Measurements from ENCODE around the gene CPNE9. TPM values are rescaled to one million over a fixed set of nuclear protein-coding genes. Genes with fewer than 3 reads are reported as not detected.

Gene CPNE9
- total RNA-seq, 1 donor from 2014 or later, result not detected

DNA sequence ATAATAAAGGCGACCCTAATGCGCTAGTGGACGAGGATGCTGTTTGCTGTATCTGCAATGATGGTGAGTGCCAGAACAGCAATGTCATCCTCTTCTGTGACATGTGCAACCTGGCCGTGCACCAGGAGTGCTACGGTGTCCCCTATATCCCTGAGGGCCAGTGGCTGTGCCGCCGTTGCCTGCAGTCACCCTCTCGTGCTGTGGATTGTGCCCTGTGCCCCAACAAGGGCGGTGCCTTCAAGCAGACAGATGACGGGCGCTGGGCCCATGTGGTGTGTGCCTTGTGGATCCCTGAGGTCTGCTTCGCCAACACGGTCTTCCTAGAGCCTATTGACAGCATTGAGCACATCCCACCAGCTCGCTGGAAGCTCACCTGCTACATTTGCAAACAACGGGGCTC lies 35.5 kb downstream of the CPNE9 start:
- Mint-ChIP-seq H3K27me3 (ENCODE audit: low read depth) (no peaks in the 10 kb centered on the region), H3K36me3 (ENCODE audit: low read depth) (peaks cover 42% of the 10 kb centered on the region), H3K27ac (ENCODE audit: unreplicated experiment) (no peak overlapping the region), H3K4me1 (ENCODE audit: low read depth) (no peaks in the 10 kb centered on the region), H3K9me3 (ENCODE audit: low read depth) (no peaks in the 10 kb centered on the region), H3K4me3 (ENCODE audit: unreplicated experiment) (no peak overlapping the region)
- TF ChIP-seq, protein P1, sequence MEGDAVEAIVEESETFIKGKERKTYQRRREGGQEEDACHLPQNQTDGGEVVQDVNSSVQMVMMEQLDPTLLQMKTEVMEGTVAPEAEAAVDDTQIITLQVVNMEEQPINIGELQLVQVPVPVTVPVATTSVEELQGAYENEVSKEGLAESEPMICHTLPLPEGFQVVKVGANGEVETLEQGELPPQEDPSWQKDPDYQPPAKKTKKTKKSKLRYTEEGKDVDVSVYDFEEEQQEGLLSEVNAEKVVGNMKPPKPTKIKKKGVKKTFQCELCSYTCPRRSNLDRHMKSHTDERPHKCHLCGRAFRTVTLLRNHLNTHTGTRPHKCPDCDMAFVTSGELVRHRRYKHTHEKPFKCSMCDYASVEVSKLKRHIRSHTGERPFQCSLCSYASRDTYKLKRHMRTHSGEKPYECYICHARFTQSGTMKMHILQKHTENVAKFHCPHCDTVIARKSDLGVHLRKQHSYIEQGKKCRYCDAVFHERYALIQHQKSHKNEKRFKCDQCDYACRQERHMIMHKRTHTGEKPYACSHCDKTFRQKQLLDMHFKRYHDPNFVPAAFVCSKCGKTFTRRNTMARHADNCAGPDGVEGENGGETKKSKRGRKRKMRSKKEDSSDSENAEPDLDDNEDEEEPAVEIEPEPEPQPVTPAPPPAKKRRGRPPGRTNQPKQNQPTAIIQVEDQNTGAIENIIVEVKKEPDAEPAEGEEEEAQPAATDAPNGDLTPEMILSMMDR (IDR thresholded peaks at IDR 0.05), result no peak
- DNase-seq (ENCODE audit: low spot score), result no peak

GRCh38 chr3:9742560-9742959 lies 38.9 kb downstream of the CPNE9 start:
- no peak overlapping the region for H3K27ac Mint-ChIP-seq (ENCODE audit: unreplicated experiment)
- TF ChIP-seq, protein P1 (IDR thresholded peaks at IDR 0.05), result no peak
- H3K4me1 Mint-ChIP-seq (ENCODE audit: low read depth), result peaks cover 12% of the 10 kb centered on the region
- H3K27me3 Mint-ChIP-seq (ENCODE audit: low read depth), result no peaks in the 10 kb centered on the region
- no peak for DNase-seq (ENCODE audit: low spot score)
- H3K36me3 Mint-ChIP-seq (ENCODE audit: low read depth), result peaks cover 45% of the 10 kb centered on the region
- no peak overlapping the region for H3K4me3 Mint-ChIP-seq (ENCODE audit: unreplicated experiment)
- no peaks in the 10 kb centered on the region for H3K9me3 Mint-ChIP-seq (ENCODE audit: low read depth)

DNA sequence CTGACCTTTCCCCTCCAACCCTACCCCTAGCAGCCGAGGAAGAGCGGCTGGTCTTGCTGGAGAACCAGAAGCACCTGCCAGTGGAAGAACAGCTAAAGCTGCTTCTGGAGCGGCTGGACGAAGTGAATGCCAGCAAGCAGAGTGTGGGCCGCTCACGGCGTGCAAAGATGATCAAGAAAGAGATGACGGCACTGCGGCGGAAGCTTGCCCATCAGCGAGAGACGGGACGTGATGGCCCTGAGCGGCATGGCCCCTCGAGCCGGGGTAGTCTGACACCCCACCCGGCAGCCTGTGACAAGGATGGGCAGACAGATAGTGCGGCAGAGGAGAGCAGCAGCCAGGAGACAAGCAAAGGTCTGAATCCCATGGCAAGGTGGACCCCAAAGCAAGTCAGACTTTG lies 39.9 kb downstream of the CPNE9 start:
- no peaks in the 10 kb centered on the region for H3K9me3 Mint-ChIP-seq (ENCODE audit: low read depth)
- DNase-seq (ENCODE audit: low spot score), result no peak
- H3K4me1 Mint-ChIP-seq (ENCODE audit: low read depth), result peaks cover 13% of the 10 kb centered on the region
- no peak overlapping the region for H3K27ac Mint-ChIP-seq (ENCODE audit: unreplicated experiment)
- H3K27me3 Mint-ChIP-seq (ENCODE audit: low read depth), result no peaks in the 10 kb centered on the region
- H3K36me3 Mint-ChIP-seq (ENCODE audit: low read depth), result peaks cover 45% of the 10 kb centered on the region
- no peak overlapping the region for H3K4me3 Mint-ChIP-seq (ENCODE audit: unreplicated experiment)
- TF ChIP-seq, protein P1 (IDR thresholded peaks at IDR 0.05), result no peak

DNA sequence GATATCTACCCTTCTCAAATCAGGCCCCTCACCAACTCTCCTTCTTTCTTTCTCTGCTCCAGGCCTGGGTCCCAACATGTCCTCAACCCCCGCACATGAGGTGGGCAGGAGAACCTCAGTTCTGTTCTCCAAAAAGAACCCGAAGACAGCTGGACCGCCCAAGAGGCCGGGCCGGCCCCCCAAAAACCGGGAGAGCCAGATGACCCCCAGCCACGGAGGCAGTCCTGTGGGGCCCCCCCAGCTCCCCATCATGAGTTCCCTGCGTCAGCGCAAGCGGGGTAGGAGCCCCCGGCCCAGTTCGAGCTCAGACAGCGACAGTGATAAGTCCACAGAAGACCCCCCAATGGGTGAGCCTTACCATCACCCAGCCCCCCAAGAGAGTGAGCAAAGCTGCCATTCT lies 40.5 kb downstream of the CPNE9 start:
- DNase-seq (ENCODE audit: low spot score), result no peak
- no peaks in the 10 kb centered on the region for H3K9me3 Mint-ChIP-seq (ENCODE audit: low read depth)
- peaks cover 43% of the 10 kb centered on the region for H3K36me3 Mint-ChIP-seq (ENCODE audit: low read depth)
- H3K4me1 Mint-ChIP-seq (ENCODE audit: low read depth), result peaks cover 19% of the 10 kb centered on the region
- TF ChIP-seq, protein P1 (IDR thresholded peaks at IDR 0.05), result no peak
- H3K27me3 Mint-ChIP-seq (ENCODE audit: low read depth), result no peaks in the 10 kb centered on the region
- H3K4me3 Mint-ChIP-seq (ENCODE audit: unreplicated experiment), result no peak overlapping the region
- no peak overlapping the region for H3K27ac Mint-ChIP-seq (ENCODE audit: unreplicated experiment)

GRCh38 chr3:9745521-9745920 lies 41.9 kb downstream of the CPNE9 start:
- peaks cover 33% of the 10 kb centered on the region for H3K36me3 Mint-ChIP-seq (ENCODE audit: low read depth)
- TF ChIP-seq, protein P1 (IDR thresholded peaks at IDR 0.05), result no peak

More at GRCh38 chr3:9745521-9745920, 41.9 kb downstream of the CPNE9 start:
- Mint-ChIP-seq H3K27me3 (ENCODE audit: low read depth) (no peaks in the 10 kb centered on the region), H3K4me1 (ENCODE audit: low read depth) (peaks cover 29% of the 10 kb centered on the region), H3K27ac (ENCODE audit: unreplicated experiment) (no peak overlapping the region), H3K9me3 (ENCODE audit: low read depth) (no peaks in the 10 kb centered on the region), H3K4me3 (ENCODE audit: unreplicated experiment) (no peak overlapping the region)
- DNase-seq (ENCODE audit: low spot score), result no peak
